Duodenal mucosa (tissue), 2 donors: ENCODE measurements around the gene C5AR1.
"Not testable (repeated sequence)": the region's sequence is repeated elsewhere in the genome, so short reads cannot be mapped to it uniquely, and the experiment has no call there.

ENCODE experiments used
- H3K27ac ChIP-seq: one replicate; pipeline ENCODE4 v1.7.0; 2013; ENCODE audit warnings: low read depth, low read length
- H3K27me3 ChIP-seq, 2 donors: one replicate each; pipeline ENCODE4 v1.7.0; 2013; ENCODE audit warnings: low read length in 2 of 2, control low read depth in 1 of 2; ENCODE audit not compliant: insufficient read depth in 2 of 2, control insufficient read depth in 1 of 2
- H3K36me3 ChIP-seq, 2 donors: one replicate each; pipeline ENCODE4 v1.7.0; 2013; ENCODE audit warnings: low read length in 2 of 2, control low read depth in 1 of 2; ENCODE audit not compliant: insufficient read depth in 2 of 2, control insufficient read depth in 1 of 2
- H3K4me1 ChIP-seq, 2 donors: one replicate each; pipeline ENCODE4 v1.7.0; 2013; ENCODE audit warnings: low read length in 2 of 2, control low read depth in 1 of 2; ENCODE audit not compliant: insufficient read depth in 2 of 2, control insufficient read depth in 1 of 2
- H3K4me3 ChIP-seq, 2 donors: one replicate each; pipeline ENCODE4 v1.7.0; 2013; ENCODE audit warnings: low read length in 2 of 2, low read depth in 1 of 2
- H3K9ac ChIP-seq, 2 donors: one replicate each; pipeline ENCODE4 v1.7.0; 2013; ENCODE audit warnings: low read length in 2 of 2, low read depth in 1 of 2
- H3K9me3 ChIP-seq, 2 donors: one replicate each; pipeline ENCODE4 v1.7.0; 2013; ENCODE audit warnings: low read length in 2 of 2, control low read depth in 1 of 2; ENCODE audit not compliant: control insufficient read depth in 1 of 2

C5AR1 gene

GRCh38 chr19:47309608-47310007 lies at the start of gene C5AR1:
Gene C5AR1, plus strand, starts transcription at chr19:47309861. Its CDS starts 35 bp downstream, at chr19:47309896.
- peaks cover 2 to 3% of the 10 kb centered on the region in 2 donors for H3K4me1 ChIP-seq
- H3K9ac ChIP-seq, result no peak within 1 kb of the TSS
- no peaks in the 10 kb centered on the region for H3K9me3 ChIP-seq
- H3K27ac ChIP-seq, result no peak within 1 kb of the TSS
- H3K27me3 ChIP-seq, result no peaks in the 10 kb centered on the region
- H3K36me3 ChIP-seq, result no peaks in the 10 kb centered on the region
- no peak within 1 kb of the TSS for H3K4me3 ChIP-seq

- no peak overlapping the region for H3K4me3 ChIP-seq
- H3K9me3 ChIP-seq, result no peaks in the 10 kb centered on the region
- H3K27me3 ChIP-seq, result no peaks in the 10 kb centered on the region
- peaks cover 17 to 20% of the 10 kb centered on the region in 2 donors for H3K4me1 ChIP-seq
- no peak overlapping the region for H3K27ac ChIP-seq
- H3K36me3 ChIP-seq, result peaks cover 17 to 52% of the 10 kb centered on the region in 2 donors
- no peak overlapping the region for H3K9ac ChIP-seq
Observed at GRCh38 chr19:47260476-47260875, 49.2 kb upstream of the C5AR1 start.

- peaks cover 17 to 63% of the 10 kb centered on the region in 2 donors for H3K36me3 ChIP-seq
Observed at GRCh38 chr19:47261946-47262793, 47.5 kb upstream of the C5AR1 start.

GRCh38 chr19:47264629-47265028 lies 45.0 kb upstream of the C5AR1 start:
- no peaks in the 10 kb centered on the region for H3K27me3 ChIP-seq
- no peak overlapping the region for H3K4me3 ChIP-seq
- H3K27ac ChIP-seq, result no peak overlapping the region
- no peaks in the 10 kb centered on the region for H3K9me3 ChIP-seq
- H3K9ac ChIP-seq, result no peak overlapping the region
- H3K36me3 ChIP-seq, result peaks cover 11 to 61% of the 10 kb centered on the region in 2 donors
- no peaks in the 10 kb centered on the region for H3K4me1 ChIP-seq

More at GRCh38 chr19:47261946-47262793, 47.5 kb upstream of the C5AR1 start:
- not testable (repeated sequence) for H3K27me3 ChIP-seq, H3K9me3 ChIP-seq, H3K27ac ChIP-seq, H3K4me3 ChIP-seq, H3K9ac ChIP-seq
- peaks cover 17 to 20% of the 10 kb centered on the region in 2 donors for H3K4me1 ChIP-seq

GRCh38 chr19:47266401-47266941 lies 43.2 kb upstream of the C5AR1 start:
- H3K9me3 ChIP-seq, result no peaks in the 10 kb centered on the region
- H3K4me1 ChIP-seq, result no peaks in the 10 kb centered on the region
- H3K27ac ChIP-seq, result no peak overlapping the region
- no peak overlapping the region for H3K9ac ChIP-seq
- H3K27me3 ChIP-seq, result no peaks in the 10 kb centered on the region
- no peak overlapping the region for H3K4me3 ChIP-seq
- peaks cover 13 to 60% of the 10 kb centered on the region in 2 donors for H3K36me3 ChIP-seq

GRCh38 chr19:47267350-47267759 lies 42.3 kb upstream of the C5AR1 start:
- Histone ChIP-seq H3K4me1 (no peaks in the 10 kb centered on the region), H3K27ac (no peak overlapping the region), H3K36me3 (peaks cover 13 to 60% of the 10 kb centered on the region in 2 donors), H3K9me3 (no peaks in the 10 kb centered on the region), H3K27me3 (no peaks in the 10 kb centered on the region), H3K9ac (no peak overlapping the region), H3K4me3 (no peak overlapping the region)

- H3K9ac ChIP-seq, result no peak overlapping the region
- no peaks in the 10 kb centered on the region for H3K27me3 ChIP-seq
- H3K9me3 ChIP-seq, result no peaks in the 10 kb centered on the region
- H3K36me3 ChIP-seq, result peaks cover 13 to 54% of the 10 kb centered on the region in 2 donors
- H3K4me3 ChIP-seq, result no peak overlapping the region
- H3K4me1 ChIP-seq, result peaks cover 4 to 5% of the 10 kb centered on the region in 2 donors
- H3K27ac ChIP-seq, result no peak overlapping the region
Observed at GRCh38 chr19:47268028-47268427, 41.6 kb upstream of the C5AR1 start.

- H3K27me3 ChIP-seq, result no peaks in the 10 kb centered on the region
- H3K9ac ChIP-seq, result no peak overlapping the region
- H3K36me3 ChIP-seq, result peaks cover 10 to 47% of the 10 kb centered on the region in 2 donors
- H3K4me3 ChIP-seq, result no peak overlapping the region
- no peak overlapping the region for H3K27ac ChIP-seq
- H3K4me1 ChIP-seq, result peaks cover 4 to 5% of the 10 kb centered on the region in 2 donors
- H3K9me3 ChIP-seq, result no peaks in the 10 kb centered on the region
Observed at GRCh38 chr19:47269596-47269995, 40.1 kb upstream of the C5AR1 start.

GRCh38 chr19:47270408-47270807 lies 39.3 kb upstream of the C5AR1 start:
- no peak overlapping the region for H3K4me3 ChIP-seq
- H3K36me3 ChIP-seq, result peaks cover 10 to 39% of the 10 kb centered on the region in 2 donors
- no peaks in the 10 kb centered on the region for H3K9me3 ChIP-seq
- H3K27ac ChIP-seq, result no peak overlapping the region
- H3K27me3 ChIP-seq, result no peaks in the 10 kb centered on the region
- H3K9ac ChIP-seq, result no peak overlapping the region
- H3K4me1 ChIP-seq, result peaks cover 7 to 8% of the 10 kb centered on the region in 2 donors

- Histone ChIP-seq H3K9me3 (no peaks in the 10 kb centered on the region), H3K36me3 (peaks cover 10 to 28% of the 10 kb centered on the region in 2 donors), H3K9ac (no peak overlapping the region), H3K27ac (no peak overlapping the region), H3K27me3 (no peaks in the 10 kb centered on the region), H3K4me1 (peaks cover 10 to 12% of the 10 kb centered on the region in 2 donors), H3K4me3 (no peak overlapping the region)
Observed at GRCh38 chr19:47271949-47272348, 37.7 kb upstream of the C5AR1 start.
